ENCODE results near the gene GALNTL6. TPM values are rescaled to one million over a fixed set of nuclear protein-coding genes. Genes with fewer than 3 reads are reported as not detected.

GALNTL6 gene
- total RNA-seq, 1 donor from 2014 or later, result 0.61 TPM

DNA sequence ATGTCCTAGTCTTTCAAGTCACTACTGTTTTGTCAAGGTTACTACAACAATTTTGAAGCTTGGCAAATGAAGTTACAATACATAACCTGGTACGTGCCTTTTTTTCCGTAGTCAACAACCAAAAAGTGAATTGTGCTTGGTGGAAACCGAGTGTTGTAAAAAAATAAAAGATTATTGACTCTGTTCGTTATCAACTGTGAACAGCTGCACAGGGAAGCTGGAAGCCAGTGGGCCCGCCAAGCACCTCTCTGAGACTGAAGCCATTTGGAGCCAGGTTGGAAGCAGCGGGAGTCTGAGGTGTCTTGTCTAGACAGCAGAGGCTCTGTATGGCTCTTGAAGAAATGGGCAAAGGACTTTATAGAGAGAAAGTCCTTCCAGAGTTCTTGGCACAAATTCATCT lies 119.0 kb downstream of the GALNTL6 start:
- H4K20me1 ChIP-seq (ENCODE audit: insufficient read depth, low read length), result no peaks in the 10 kb centered on the region
- H3K27ac Mint-ChIP-seq (ENCODE audit: unreplicated experiment), result no peak overlapping the region
- no peaks in the 10 kb centered on the region for H3K27me3 ChIP-seq (ENCODE audit: insufficient read depth, low read length)
- TF ChIP-seq, protein P1, sequence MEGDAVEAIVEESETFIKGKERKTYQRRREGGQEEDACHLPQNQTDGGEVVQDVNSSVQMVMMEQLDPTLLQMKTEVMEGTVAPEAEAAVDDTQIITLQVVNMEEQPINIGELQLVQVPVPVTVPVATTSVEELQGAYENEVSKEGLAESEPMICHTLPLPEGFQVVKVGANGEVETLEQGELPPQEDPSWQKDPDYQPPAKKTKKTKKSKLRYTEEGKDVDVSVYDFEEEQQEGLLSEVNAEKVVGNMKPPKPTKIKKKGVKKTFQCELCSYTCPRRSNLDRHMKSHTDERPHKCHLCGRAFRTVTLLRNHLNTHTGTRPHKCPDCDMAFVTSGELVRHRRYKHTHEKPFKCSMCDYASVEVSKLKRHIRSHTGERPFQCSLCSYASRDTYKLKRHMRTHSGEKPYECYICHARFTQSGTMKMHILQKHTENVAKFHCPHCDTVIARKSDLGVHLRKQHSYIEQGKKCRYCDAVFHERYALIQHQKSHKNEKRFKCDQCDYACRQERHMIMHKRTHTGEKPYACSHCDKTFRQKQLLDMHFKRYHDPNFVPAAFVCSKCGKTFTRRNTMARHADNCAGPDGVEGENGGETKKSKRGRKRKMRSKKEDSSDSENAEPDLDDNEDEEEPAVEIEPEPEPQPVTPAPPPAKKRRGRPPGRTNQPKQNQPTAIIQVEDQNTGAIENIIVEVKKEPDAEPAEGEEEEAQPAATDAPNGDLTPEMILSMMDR (IDR thresholded peaks at IDR 0.05; ENCODE audit: insufficient read depth, low read depth, low read length), result no peak
- TF ChIP-seq EZH2 (IDR thresholded peaks at IDR 0.05; ENCODE audit: insufficient read depth, low read length), result no peak
- no peak for DNase-seq (ENCODE audit: low read depth)
- no peaks in the 10 kb centered on the region for H3K9me3 Mint-ChIP-seq (ENCODE audit: unreplicated experiment)
- H3K4me2 ChIP-seq (ENCODE audit: low read length), result no peak overlapping the region
- no peaks in the 10 kb centered on the region for H3K9me3 ChIP-seq (ENCODE audit: insufficient read depth, low read depth, low read length)
- no peaks in the 10 kb centered on the region for H3K4me1 ChIP-seq (ENCODE audit: insufficient read depth, low read length)
- no peaks in the 10 kb centered on the region for H3K36me3 ChIP-seq (ENCODE audit: insufficient read depth, low read length)
- no peak overlapping the region for H2AFZ ChIP-seq (ENCODE audit: low read depth, low read length)
- no peak overlapping the region for H3K4me3 ChIP-seq (ENCODE audit: insufficient read depth, low read depth, low read length)
- no peak overlapping the region for H3K27ac ChIP-seq (ENCODE audit: low read depth, low read length)
- H3K9ac ChIP-seq (ENCODE audit: low read length), result no peak overlapping the region
- H3K4me1 Mint-ChIP-seq (ENCODE audit: low read depth, unreplicated experiment), result no peaks in the 10 kb centered on the region
- no peaks in the 10 kb centered on the region for H3K36me3 Mint-ChIP-seq (ENCODE audit: low read depth, unreplicated experiment)
- no peak for FAIRE-seq
- H3K27me3 Mint-ChIP-seq (ENCODE audit: low read depth, unreplicated experiment), result no peaks in the 10 kb centered on the region
- no peak overlapping the region for H3K4me3 Mint-ChIP-seq (ENCODE audit: unreplicated experiment)
- H3K79me2 ChIP-seq (ENCODE audit: insufficient read depth, low read length), result no peaks in the 10 kb centered on the region

DNA sequence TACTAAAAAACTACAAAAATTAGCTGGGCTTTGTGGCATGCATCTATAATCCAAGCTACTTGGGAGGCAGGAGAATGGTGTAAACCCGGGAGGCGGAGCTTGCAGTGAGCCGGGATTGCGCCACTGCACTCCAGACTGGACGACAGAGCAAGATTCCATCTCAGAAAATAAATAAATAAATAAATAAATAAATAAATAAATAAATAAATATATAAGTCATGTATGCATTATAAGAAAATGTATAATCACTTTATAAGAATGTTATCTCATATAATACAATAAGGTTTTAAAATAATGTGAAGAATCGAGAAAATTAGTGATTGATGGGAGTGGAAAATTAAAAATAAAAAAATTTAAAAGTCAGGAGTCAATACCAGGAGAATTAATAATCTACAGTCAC lies 127.5 kb downstream of the GALNTL6 start:
- H3K4me2 ChIP-seq (ENCODE audit: low read length), result no peak overlapping the region
- TF ChIP-seq EZH2 (IDR thresholded peaks at IDR 0.05; ENCODE audit: insufficient read depth, low read length), result no peak
- TF ChIP-seq, protein P1 (IDR thresholded peaks at IDR 0.05; ENCODE audit: insufficient read depth, low read depth, low read length), result no peak
- no peaks in the 10 kb centered on the region for H3K4me1 ChIP-seq (ENCODE audit: insufficient read depth, low read length)
- H3K36me3 Mint-ChIP-seq (ENCODE audit: low read depth, unreplicated experiment), result no peaks in the 10 kb centered on the region
- H3K9ac ChIP-seq (ENCODE audit: low read length), result no peak overlapping the region
- DNase-seq (ENCODE audit: low read depth) (no peak), FAIRE-seq (no peak)
- no peaks in the 10 kb centered on the region for H3K79me2 ChIP-seq (ENCODE audit: insufficient read depth, low read length)
- H2AFZ ChIP-seq (ENCODE audit: low read depth, low read length), result no peak overlapping the region
- H3K4me3 ChIP-seq (ENCODE audit: insufficient read depth, low read depth, low read length), result no peak overlapping the region
- H3K27ac ChIP-seq (ENCODE audit: low read depth, low read length), result no peak overlapping the region
- H3K4me3 Mint-ChIP-seq (ENCODE audit: unreplicated experiment), result no peak overlapping the region
- no peaks in the 10 kb centered on the region for H3K9me3 ChIP-seq (ENCODE audit: insufficient read depth, low read depth, low read length)
- no peaks in the 10 kb centered on the region for H3K9me3 Mint-ChIP-seq (ENCODE audit: unreplicated experiment)
- no peaks in the 10 kb centered on the region for H4K20me1 ChIP-seq (ENCODE audit: insufficient read depth, low read length)
- no peak overlapping the region for H3K27ac Mint-ChIP-seq (ENCODE audit: unreplicated experiment)
- no peaks in the 10 kb centered on the region for H3K36me3 ChIP-seq (ENCODE audit: insufficient read depth, low read length)
- peaks cover 2% of the 10 kb centered on the region for H3K4me1 Mint-ChIP-seq (ENCODE audit: low read depth, unreplicated experiment)
- no peaks in the 10 kb centered on the region for H3K27me3 ChIP-seq (ENCODE audit: insufficient read depth, low read length)
- H3K27me3 Mint-ChIP-seq (ENCODE audit: low read depth, unreplicated experiment), result no peaks in the 10 kb centered on the region

DNA sequence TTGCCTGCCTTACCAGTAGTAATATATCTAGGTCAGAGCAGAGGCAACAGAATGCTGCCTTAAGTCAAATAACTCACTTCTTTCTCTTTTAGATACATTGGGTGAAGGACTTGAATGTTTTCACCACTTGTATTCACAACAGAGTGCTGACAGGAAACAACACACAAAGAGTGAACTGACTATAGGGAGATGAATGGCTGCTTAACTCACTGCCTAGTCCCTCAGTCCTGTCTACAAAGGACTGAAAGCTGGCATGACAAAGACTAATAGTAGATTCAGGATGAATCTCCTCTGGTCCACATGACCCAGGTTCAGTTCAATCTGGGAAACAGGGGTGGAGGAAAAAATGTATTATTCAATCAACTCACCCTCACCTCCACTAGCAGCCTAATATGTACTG lies 134.2 kb downstream of the GALNTL6 start:
- FAIRE-seq, result no peak
- Histone ChIP-seq H3K4me2 (ENCODE audit: low read length) (no peak overlapping the region), H3K9ac (ENCODE audit: low read length) (no peak overlapping the region), H3K79me2 (ENCODE audit: insufficient read depth, low read length) (no peaks in the 10 kb centered on the region), H3K36me3 (ENCODE audit: insufficient read depth, low read length) (no peaks in the 10 kb centered on the region), H3K27me3 (ENCODE audit: insufficient read depth, low read length) (no peaks in the 10 kb centered on the region), H2AFZ (ENCODE audit: low read depth, low read length) (no peak overlapping the region), H3K4me3 (ENCODE audit: insufficient read depth, low read depth, low read length) (no peak overlapping the region), H3K9me3 (ENCODE audit: insufficient read depth, low read depth, low read length) (no peaks in the 10 kb centered on the region), H3K27ac (ENCODE audit: low read depth, low read length) (no peak overlapping the region), H4K20me1 (ENCODE audit: insufficient read depth, low read length) (no peaks in the 10 kb centered on the region), H3K4me1 (ENCODE audit: insufficient read depth, low read length) (no peaks in the 10 kb centered on the region)
- Mint-ChIP-seq H3K4me3 (ENCODE audit: unreplicated experiment) (no peak overlapping the region), H3K36me3 (ENCODE audit: low read depth, unreplicated experiment) (no peaks in the 10 kb centered on the region), H3K9me3 (ENCODE audit: unreplicated experiment) (no peaks in the 10 kb centered on the region), H3K27me3 (ENCODE audit: low read depth, unreplicated experiment) (no peaks in the 10 kb centered on the region), H3K27ac (ENCODE audit: unreplicated experiment) (no peak overlapping the region), H3K4me1 (ENCODE audit: low read depth, unreplicated experiment) (no peaks in the 10 kb centered on the region)
- TF ChIP-seq EZH2 (IDR thresholded peaks at IDR 0.05; ENCODE audit: insufficient read depth, low read length), result no peak
- TF ChIP-seq, protein P1 (IDR thresholded peaks at IDR 0.05; ENCODE audit: insufficient read depth, low read depth, low read length), result no peak
- no peak for DNase-seq (ENCODE audit: low read depth)
